Stimulated activated CD4-positive, alpha-beta T cell treated with anti-CD3 and anti-CD28 coated beads, Interleukin-4, amount 100 ng/mL, for 4 hours (primary cell): ENCODE measurements around the gene NAPA.
A peak's percentile ranks its signal among the peaks of the same experiment; 100 is the strongest.

ENCODE experiments used
- DNase-seq, 2 experiments: peaks; one replicate each; pipeline ENCODE4 v3.0.0-alpha.2; 2020

Gene NAPA

DNA sequence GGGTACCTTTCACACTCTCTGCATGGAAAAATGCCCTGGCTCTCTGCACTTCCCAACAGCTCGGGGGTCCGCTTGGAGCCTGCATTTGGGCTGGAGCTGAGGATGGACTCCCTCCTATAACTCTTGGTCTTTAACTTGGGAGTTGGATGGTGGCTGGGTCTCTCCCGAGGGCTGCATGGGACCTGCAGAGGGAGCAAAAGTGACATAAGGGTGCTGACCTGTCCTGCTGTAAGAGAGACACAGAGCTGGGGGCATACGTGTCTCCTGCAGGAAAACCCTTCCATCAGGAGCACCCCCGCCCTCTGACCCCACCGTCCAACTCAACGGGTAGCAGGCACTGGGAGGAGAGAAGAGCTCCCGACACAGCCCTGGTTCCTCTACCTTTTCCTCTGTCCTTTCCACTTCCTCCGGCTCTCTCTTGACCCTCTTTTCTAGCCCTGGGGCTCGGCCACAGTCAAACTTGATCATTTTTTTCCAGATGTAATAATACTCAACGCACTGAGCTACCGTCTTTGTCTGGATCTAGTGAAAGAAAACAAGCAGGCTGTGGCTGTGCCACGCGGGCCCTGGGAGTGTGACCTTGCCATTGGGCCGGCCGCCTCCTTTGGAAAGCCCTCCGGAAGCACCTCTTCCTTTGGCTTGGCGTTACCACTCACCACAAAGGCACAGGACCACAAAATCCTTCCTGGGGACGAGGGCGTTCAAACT is 6.8 kb upstream of the NAPA start:
- no peak for DNase-seq

- no peak for DNase-seq
Measured at GRCh38 chr19:47520839-47521238, 6.0 kb upstream of the NAPA start.

- no peak for DNase-seq
Measured at GRCh38 chr19:47520343-47520806, 5.5 kb upstream of the NAPA start.

- no peak for DNase-seq
Measured at GRCh38 chr19:47518854-47519253, 4.0 kb upstream of the NAPA start.

- DNase-seq, result peak; percentile 18 to 66
Measured at GRCh38 chr19:47518139-47518538, 3.3 kb upstream of the NAPA start.

GRCh38 chr19:47514151-47514868 is 553 bp downstream of the NAPA start:
- no peak for DNase-seq

DNA sequence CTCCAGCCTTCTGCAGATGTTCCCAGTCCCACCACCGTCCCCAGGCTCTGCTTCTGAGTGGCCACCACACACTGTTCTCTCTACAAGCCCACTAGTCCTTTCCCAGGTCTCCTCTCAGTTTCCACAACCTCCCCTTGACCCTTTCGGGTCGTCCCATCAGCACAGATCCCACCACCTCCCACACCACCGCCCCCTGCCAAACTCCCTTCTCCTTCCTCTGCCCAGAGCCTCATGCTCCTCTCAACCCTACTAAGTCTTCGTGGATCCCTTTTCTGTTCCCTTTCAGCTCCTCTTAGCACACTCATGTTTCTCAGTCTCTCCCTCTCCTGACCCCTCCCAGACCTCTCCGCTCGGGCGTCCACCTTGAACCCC is 1.9 kb downstream of the NAPA start:
- DNase-seq, result no peak

- DNase-seq, result no peak
Measured at GRCh38 chr19:47512183-47512947, 2.5 kb downstream of the NAPA start.

DNA sequence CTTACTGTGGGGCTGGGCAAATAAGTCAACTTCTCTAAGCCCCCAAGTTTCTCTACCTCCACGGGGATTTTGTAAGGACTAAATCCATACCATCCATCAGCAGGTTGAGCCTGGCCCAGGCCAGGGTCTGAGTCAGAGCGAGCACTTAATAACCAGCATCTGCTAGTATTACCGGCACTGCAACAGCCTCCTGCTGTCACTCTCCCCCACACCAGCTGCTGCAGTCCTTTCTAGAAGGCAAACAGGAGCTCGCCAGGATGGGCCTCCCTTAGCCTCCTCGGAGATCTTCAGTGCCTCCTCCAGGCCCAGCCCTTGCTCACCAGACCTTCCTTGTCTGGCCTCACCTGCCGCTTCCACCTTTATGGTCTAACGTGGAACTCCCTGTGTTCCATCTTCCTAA is 3.2 kb downstream of the NAPA start:
- DNase-seq, result no peak

DNA sequence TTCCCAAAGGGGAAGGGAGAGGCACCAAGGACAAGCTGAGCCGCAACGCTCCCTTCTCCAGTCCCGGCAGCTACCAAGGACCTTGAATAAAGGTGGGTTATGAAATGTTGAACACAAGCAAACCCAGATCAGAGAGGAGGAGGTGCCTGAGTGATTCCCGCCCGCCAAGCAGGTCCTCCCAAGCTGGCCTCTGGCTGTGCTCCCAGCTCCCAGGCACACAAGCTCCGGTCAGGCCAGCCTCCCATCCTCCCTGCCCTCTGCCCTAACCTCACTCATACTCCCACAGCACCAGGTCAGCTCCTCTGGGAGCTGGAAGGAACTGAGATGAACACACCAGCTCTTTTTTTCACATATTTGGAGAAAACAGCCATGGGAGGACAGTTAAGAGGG is 3.7 kb downstream of the NAPA start:
- DNase-seq, result no peak

GRCh38 chr19:47510516-47511127 is 4.2 kb downstream of the NAPA start:
- DNase-seq, result no peak

- no peak for DNase-seq
Measured at GRCh38 chr19:47509973-47510372, 4.9 kb downstream of the NAPA start.

DNA sequence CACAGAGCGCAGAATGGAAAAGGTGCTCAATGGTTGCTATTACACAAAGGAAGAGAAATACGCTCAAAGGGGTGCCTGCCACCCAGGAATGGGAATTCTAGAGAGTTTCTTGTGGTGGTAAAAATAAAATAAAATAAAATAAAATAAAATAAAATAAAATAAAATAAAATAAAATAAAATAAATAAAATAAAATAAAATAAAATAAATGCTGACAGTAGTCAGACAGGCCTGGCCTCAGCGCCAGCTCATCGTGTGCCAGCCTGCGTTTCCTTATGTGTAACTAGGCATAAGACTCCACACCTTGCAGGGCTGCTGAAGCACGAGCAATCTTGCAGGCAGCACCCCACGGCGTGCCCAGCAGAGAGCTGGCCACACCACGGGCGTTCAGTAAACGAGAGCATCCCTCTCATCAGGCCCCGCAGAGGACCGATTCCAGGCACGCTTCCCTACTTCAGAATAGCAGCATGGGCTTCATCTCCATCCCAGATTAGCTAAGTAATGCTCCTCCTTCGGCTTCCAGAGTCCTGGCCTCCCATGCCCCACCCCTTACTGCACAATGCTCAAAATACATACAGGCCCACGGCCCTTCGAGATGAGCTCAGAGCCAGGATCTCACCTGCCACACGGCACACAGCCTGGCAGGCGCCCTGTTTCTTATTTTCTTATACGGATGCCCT is 5.6 kb downstream of the NAPA start:
- DNase-seq, result no peak

GRCh38 chr19:47508721-47509120 is 6.1 kb downstream of the NAPA start:
- no peak for DNase-seq

DNA sequence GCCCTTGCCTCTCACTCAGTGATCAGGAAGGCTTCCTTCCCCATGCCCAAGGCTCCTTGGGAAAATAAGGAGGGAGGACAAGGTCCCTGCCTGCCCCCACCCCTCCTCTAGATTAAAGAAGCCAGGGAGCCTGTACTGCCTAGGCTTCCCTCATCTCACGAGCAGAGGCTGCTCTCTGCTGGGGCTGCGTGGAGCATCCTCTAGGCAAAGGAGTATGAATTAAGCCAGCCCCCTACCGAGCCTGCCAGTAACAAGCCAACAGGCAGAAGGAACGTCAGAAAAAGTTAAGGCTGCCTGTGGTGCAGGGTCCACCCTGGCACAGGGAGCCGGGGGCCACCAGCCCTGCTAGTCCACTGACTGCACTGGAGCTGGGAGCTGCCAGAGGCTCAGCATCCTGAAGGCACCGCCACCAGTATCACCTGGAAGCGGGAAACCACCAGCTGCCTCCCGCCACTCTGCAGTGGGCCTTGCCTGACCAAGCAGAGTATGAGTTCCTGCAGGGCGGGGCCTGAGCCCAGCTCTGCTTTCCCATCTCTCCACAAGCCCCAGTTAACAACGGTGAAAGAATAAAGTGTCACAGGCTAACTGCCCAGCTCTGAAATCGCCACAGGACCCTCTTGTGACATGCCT is 6.8 kb downstream of the NAPA start:
- DNase-seq, result no peak

DNA sequence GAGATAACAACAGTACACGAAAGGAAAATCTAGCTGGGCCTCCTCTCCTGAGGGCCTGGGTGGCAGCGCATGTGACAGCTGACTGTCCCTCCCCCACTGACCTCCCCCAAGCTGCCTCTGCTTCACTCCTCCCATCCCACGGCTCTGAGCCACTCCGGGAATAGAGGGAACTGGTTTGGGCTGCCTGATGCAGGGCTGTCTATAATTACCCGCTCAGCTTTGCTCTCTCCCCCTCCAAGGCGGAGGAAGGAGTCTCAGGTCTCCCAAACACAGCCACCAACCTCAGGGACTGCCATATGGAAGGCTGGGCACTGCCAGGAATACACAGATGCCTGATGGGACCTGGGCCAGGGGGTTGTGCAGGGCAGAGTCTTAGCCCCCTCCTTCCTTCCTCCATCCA is 7.9 kb downstream of the NAPA start:
- no peak for DNase-seq

DNA sequence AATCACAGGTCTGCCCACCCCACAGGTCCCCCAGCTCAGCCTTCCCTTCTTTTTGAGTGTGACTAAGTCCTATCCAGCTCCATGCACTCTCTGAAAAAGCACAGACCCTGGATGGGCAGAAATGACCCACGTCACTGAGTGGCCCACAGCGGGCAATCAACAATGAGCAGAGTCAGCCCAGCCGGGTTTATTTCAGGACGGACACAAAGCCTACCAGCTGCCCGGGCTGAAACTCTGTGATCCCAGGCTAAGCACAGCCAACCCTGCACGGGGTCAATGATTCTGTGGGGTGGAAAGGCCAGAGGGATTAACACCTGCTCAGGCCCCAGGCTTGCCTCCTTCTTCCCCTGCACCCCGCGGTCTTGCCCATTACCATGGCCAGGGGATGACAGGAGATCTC is 8.4 kb downstream of the NAPA start:
- DNase-seq, result no peak

DNA sequence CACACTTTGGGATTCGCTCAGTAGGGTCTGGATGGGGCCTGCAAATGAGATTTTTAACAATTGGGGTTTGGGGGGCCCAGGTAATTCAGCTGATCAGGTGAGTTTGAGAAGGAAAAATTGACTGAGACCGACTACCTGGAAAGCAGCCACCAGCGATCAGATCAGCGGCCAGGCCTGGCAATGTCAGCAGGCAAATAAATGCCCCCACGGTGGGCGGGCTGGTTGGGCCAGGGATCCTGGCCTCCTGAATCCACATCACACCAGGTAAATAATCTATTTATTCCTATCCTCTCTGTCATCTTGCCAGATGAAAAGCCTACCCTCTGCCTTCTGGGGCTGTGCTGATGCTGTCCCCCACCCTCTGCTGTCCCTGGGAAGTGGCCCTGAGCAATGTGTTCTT is 9.4 kb downstream of the NAPA start:
- no peak for DNase-seq

DNA sequence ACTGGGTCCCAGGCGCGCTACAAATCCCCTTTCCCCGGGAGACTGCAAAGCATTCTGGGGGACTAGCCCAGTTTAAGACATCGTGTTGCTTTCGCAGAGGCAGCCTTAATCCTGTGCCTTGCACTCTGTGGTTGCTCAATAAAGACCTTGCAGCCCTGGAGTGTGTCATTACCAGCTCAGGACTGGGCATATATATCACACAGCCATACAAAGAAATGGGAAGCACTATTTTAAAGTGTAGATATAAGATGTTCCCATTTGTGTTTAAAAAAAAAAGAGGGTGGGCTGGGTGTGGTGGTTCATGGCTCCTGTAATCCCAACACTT is 11.1 kb downstream of the NAPA start:
- no peak for DNase-seq

DNA sequence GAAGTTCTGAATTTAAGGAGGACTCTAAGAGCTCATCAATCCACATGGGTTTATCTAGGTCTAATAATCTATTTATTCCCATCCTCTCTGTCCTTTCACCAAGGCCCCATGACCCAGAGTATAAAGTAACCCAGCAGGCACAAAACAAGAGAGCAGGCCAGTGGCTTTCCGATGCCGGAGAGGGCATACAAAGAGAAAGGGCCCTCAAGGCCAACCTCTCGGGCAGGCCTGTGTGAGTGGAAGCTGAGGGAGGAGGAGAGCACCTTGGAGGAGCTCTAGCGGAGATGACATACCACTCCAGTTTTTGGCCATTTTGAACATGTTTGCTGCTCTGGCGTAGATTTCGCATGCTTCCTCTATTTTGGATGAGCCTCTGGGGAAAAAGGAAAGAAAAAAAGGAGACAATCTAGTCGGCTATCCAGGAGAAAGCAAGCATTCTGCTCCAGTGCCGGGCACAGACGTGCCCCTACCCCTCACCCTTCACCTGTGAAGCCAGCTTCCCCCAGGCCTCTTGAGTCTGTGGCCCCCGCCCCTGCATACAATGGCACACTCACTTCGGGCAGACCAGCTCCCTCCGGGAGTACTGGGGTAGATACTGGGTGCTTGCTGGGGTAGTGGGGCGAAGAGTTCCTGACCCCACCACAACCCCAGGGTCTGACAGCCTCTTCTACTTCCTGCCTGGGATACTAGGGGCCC is 11.6 kb downstream of the NAPA start:
- no peak for DNase-seq

DNA sequence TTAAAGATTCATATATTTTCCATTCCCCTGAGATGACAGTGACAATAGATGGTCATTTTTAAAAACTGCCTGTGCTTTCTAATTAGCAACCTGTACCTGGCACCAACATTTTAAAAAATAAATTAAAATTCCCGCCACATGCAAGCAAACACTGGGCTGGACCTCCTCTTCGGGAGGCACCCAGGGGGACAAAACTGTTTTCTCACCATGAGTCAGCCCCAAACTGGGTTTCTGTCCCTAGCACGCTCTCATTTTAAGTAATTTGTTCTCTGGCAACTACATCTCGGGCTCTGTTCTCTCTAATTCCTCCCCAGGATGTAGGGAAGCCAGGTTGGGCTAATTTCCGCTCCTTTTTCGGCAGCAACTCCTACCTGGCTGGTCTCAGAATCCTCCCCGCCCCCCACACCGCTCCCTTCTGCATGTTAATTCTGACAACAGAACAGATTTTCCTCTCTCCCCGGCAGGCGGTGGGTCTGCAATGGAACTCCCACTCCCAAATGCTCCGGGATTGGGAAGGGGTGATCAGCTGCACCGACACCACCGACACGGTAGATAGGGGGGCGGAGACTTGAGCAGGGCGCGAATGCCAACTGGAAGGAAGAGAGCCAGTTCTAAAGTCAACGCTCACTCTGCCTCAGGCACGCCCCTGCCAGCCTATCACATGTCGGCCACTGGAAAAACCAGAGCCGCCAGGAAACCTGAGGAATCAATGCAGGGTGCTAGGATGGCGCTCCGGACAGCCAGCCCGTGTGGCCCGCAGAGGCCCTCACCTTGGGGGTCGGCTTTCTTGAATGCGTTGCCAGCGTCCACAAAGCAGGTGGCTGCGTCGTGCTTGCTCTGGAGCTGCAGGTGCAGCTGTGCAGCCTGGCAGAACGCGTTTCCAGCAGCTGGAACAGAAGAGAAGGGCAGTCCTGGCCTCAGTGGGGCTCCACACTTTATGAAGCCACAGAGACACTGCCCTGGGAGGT is 14.7 kb downstream of the NAPA start:
- no peak for DNase-seq
